SH-SY5Y (cell line): ENCODE results near the gene MYO18B.

Experiments
- GATA2 ChIP-seq: IDR thresholded peaks from 2 replicates; pipeline ENCODE4 v1.6.1; 2011; ENCODE audit warnings: mild to moderate bottlenecking, low read depth, low read length
- GATA3 ChIP-seq: IDR thresholded peaks from 2 replicates; pipeline ENCODE4 v1.6.1; 2011; ENCODE audit warnings: low read depth, mild to moderate bottlenecking, low read length, moderate library complexity

- TF ChIP-seq GATA2: no peak
- TF ChIP-seq GATA3: no peak
These were observed 250.3 kb downstream of the MYO18B start for GRCh38 chr22:25992331-25992730.
